ENCODE data around the gene DCAF5. TPM values are rescaled to one million over a fixed set of nuclear protein-coding genes. Genes with fewer than 3 reads are reported as not detected.
A peak's percentile ranks its signal among the peaks of the same experiment; 100 is the strongest.
"Not testable (repeated sequence)": the region's sequence is repeated elsewhere in the genome, so short reads cannot be mapped to it uniquely, and the experiment has no call there.

Gene DCAF5
- total RNA-seq, 1 experiment from 2014 or later = 5.3 TPM

DNA sequence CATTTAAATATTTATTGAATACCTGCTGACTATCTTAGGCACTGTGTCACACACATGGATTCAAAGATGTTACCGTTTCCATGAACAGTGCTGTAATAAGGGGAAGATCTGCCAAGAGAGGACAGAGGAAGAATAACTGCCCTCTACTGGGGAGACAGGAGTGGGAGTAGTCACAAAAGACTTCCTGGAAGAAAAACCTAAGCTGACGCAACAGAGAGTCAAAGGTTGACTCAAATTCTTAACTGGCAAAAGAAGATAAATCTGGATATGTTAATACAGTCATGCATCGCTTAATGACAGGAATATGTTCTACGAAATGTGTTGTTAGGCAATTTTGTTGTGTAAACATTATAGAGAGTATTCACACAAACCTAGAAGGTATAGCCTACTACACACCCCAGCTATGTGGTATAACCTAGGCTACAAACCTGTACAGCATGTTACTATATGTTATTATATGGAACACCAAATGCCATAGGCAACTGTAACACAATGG, 51.5 kb downstream of the DCAF5 start:
- peak; percentile 64 for DNase-seq (ENCODE audit: low spot score)

DNA sequence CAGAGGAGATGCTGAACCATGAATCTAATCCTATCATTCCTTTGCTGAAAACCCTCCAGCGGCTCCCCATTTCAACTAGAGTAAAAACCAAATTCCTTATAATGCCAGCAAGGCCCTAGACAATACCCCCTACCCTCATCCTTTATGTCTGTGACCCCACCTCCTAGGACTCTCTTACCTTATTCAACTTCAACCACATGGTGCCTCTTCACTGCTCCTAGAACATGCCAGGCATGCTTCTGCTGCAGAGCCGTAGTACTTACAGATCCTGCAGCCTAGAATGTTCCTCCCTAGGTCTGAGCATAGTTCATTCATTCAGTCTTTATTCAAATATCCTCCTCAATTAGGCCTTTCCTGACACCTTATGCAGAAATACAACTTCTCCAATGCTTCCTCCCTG, 54.9 kb downstream of the DCAF5 start:
- no peak for DNase-seq (ENCODE audit: low spot score)

DNA sequence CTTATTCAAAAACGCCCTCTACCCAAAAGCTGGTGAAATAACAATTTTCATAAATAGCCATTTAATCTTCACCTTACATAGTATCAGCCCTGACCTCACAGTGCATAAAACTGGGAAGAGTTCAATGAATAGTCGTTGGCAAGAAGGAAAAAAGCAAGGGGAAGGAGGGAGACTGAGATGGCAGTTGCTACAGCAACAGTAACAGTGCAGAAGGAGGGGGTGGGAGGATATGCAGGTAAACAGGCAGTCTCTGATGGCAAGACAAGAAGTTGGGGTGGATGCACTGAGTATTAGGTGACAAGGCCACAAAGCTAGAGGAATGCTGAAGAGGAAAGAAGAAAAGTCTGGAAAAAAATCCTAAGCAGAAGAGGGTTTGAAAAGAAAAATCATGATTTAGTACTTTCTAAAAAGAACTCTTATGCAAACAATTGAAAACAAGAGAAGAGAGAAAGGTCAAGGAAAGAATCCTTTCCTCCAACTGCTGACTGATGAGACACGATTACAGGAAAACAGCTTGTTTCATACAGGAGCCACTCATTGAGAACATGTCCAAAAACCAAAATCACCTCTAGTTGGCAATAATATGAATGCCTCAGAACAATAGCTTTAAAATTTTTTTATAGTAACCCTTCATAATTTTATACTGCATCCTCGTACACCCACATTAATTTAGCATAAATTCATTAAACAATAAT, 56.0 kb downstream of the DCAF5 start:
- no peak for DNase-seq (ENCODE audit: low spot score)

DNA sequence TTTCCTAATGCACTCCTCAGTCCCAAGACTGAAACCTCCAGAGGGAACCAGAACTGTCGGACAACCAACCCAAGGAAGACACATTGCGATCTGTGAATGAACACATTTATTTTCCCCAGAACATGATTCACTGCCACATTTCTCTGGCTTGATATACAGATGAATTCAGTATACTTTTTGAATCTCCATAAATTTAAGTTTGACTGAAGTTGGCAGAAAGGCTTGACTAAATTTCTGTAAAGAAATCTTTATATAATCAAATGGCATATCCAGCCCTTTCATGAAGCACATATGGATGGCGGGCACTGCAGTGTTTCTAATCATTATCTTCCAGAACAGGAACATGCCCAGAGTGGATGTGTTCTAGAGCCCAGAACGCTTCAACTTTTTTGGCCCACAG, 56.7 kb downstream of the DCAF5 start:
- DNase-seq (ENCODE audit: low spot score) = no peak

- no peak for DNase-seq (ENCODE audit: low spot score)
Measured at GRCh38 chr14:69094481-69094880, 58.4 kb downstream of the DCAF5 start.

GRCh38 chr14:69093631-69094421, 59.1 kb downstream of the DCAF5 start:
- DNase-seq (ENCODE audit: low spot score) = no peak

GRCh38 chr14:69092840-69093422, 60.0 kb downstream of the DCAF5 start:
- no peak for DNase-seq (ENCODE audit: low spot score)

DNA sequence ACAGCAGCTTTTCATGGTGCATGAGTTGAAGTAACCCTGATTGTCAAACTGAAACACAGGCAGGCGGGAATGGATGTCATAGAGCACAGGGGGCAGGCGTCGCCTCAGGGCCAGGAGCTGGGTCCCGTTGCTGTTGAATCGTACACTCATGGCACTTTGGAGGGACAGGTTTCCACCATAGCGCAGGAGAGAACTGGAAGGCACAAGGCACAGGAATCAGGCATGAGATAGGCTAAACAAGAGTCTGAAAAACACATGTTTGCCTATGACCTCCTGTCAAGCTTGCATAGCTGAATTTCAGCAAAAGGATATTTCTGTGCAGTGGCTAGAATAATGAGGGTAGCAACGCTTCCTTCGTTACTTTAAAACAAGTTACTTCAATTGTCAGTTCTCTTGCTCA, 61.2 kb downstream of the DCAF5 start:
- DNase-seq (ENCODE audit: low spot score) = no peak

DNA sequence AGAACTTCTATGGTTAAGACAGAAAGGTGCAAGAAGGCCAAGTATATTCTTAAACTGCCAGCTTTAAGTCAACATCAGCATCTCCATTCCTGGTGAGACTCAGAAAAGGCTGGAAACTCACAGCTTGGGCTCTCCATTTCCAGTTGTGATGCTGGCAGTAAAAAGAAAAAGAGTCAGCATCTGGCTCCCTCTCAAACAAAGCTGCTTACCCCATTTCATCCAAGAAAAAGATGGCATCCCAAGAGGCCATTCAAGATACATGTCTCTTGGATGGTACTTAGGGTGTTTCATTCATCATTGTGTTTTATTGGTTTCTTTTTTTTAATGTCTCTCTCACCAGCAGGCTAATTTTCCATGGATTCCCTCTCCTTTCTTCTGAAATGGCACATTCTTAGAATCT, 61.9 kb downstream of the DCAF5 start:
- DNase-seq (ENCODE audit: low spot score) = no peak

DNA sequence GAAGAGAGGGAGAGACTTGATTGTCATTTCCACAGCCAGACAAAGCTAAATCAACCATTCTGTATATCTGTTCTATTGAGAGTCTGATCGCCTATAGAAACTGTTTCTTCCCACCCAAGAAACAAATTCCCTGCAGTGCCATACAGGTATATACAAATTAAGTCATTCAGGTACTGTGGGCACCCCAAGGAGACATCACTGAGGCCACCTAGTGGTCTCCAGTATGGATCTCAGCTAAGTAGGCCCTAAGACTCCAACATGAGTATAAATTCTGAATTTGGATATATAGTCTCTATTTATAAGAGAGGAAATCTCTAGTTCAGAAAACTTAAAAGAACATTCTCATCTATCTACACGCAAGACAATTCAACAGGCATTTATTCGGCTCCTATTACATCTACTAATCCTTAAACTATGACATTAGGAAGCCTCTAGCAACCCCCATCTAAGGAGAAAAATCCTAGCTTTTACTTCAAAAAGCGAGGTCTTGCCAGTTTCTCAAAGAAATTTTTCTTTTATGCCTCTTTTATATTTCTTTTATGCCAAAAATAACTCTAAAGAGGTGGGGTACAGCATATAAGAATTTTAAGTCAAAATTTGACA, 62.6 kb downstream of the DCAF5 start:
- DNase-seq (ENCODE audit: low spot score) = peak; percentile 67

DNA sequence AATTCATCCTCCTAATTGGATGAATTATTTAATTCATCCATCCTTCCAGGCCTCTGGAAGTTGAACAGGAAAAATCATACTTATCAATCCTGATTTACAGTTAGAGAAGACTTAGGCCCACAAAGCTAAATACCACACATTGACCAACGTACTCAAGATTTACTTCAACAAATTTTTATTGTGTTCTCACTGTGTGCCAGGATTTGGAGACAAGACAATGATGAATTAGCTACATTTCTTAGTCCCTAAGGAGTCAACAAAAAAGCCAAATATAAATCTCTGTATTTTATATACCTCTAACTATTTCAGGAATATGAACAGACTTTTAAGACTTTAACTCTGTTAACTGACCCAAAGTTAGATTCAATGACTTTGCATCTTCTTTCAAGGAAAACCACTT, 63.9 kb downstream of the DCAF5 start:
- no peak for DNase-seq (ENCODE audit: low spot score)

DNA sequence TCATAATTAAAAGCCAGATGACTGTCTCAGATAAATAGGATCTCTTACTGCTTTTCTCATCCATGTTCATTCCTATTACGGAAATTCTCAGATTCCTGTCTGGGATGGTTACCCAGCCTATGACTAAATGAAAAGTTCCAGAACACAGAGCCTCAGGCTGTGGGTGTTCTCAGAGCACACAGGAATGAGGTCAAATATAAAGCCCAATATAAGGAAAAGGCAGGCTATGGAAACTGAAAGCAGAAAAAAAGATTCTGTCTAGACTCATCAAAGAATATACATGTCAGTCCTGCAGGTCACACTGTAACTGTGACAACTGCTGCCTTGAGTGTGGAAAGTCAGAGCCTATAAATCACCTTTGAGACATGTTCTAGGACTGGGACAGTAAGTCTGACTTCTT, 64.3 kb downstream of the DCAF5 start:
- no peak for DNase-seq (ENCODE audit: low spot score)

- no peak for DNase-seq (ENCODE audit: low spot score)
Measured at GRCh38 chr14:69087061-69087461, 65.9 kb downstream of the DCAF5 start.

GRCh38 chr14:69086537-69086936, 66.4 kb downstream of the DCAF5 start:
- DNase-seq (ENCODE audit: low spot score) = no peak

DNA sequence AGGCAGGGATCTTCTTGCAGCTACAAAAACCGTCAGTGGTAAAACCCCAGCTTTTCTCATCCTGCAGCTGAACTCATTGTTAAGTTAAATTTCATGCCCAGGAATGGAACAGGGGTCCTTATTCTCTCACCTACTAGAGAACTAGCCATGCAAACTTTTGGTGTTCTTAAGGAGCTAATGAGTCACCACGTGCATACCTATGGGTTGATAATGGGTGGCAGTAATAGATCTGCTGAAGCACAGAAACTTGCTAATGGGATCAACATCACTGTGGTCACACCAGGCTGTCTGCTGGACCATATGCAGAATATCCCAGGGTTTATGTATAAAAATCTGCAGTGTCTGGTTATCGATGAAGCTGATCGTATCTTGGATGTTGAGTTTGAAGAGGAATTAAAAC, 68.9 kb downstream of the DCAF5 start:
- no peak for DNase-seq (ENCODE audit: low spot score)

- no peak for DNase-seq (ENCODE audit: low spot score)
Measured at GRCh38 chr14:69083181-69083580, 69.7 kb downstream of the DCAF5 start.

GRCh38 chr14:69081271-69081670, 71.6 kb downstream of the DCAF5 start:
- peak; percentile 18 for DNase-seq (ENCODE audit: low spot score)

DNA sequence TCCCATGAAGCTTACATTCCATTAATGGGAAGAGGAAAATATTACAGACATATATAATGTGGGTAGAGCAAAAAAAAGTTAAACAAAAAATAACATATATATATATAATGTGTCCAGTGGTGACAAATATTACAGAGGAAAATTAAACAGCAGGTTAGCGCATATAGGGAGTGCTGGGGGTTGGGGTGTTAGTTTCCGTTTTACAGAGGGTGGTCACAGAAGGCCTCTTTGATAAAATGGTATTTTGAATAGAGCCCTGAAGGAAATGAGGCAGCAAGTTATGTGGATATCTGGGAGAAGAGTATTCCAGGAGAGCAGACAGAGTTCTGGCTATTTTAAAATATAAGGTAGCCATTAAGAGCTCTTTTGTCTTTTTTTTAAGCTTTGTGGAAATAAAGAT, 73.2 kb downstream of the DCAF5 start:
- DNase-seq (ENCODE audit: low spot score) = no peak

DNA sequence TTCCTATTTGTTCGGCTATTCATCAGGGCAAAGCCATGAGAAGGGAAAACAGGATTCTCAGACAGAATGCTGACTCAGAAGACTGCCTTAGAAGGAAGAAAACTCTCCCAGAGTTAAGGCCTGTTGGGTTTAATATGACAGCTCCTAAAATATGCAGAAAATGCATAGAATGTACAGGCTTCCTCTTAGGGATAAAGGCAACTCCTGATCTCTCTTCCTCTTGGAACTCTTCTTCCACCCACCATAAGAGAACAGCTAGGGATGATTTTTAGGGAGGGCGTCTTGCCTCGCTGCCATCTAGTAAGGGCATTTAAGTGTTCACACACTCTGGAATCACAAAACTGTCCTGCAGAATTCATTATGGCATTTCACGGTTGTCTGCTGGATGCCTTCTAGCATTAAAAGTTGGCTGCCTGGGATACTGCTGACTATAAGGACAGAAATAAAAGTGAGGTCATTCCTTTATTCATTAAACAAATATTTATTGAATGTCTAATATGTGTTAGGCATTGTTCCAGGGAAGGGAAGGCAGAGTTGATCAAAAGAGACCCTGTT, 73.7 kb downstream of the DCAF5 start:
- peak; percentile 64 for DNase-seq (ENCODE audit: low spot score)

- DNase-seq (ENCODE audit: low spot score) = peak; percentile 23
Measured at GRCh38 chr14:69077841-69078240, 75.1 kb downstream of the DCAF5 start.

DNA sequence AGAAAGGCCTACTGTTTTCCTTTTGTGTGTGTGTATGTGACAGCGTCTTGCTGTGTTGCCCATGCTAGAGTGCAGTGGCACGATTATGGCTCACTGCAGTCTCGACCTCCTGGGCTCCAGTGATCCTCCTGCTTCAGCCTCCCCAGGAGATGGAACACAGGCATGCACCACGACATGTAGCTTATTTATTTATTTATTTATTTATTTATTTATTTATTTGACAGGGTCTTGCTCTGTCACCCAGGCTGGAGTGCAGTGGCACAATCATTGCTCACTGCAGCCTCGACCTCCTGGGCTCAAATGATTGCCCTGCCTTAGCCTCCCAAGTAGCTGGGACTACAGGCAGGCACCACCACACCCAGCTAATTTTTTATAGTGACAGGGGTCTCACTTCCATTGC, 75.7 kb downstream of the DCAF5 start:
- not testable (repeated sequence) for DNase-seq (ENCODE audit: low spot score)

- no peak for DNase-seq (ENCODE audit: low spot score)
Measured at GRCh38 chr14:69076341-69076740, 76.6 kb downstream of the DCAF5 start.
